ENCODE results near the gene ATRX.

GRCh38 chrX:77795124-77795523 lies 9.1 kb upstream of the ATRX start:
- no peak for TF ChIP-seq CTCF (conservative IDR thresholded peaks at IDR 0.05; ENCODE audit: low read length)
- TF ChIP-seq EZH2phosphoT487 (IDR thresholded peaks at IDR 0.05; ENCODE audit: borderline replicate concordance) = no peak

All from Loucy (cell line).